ENCODE measurements around the gene ATP10D. TPM values are rescaled to one million over a fixed set of nuclear protein-coding genes. Genes with fewer than 3 reads are reported as not detected.

ATP10D gene
- total and polyA plus RNA-seq, 9 of the 15 experiments (the other 6 are each of a cell fraction or from before 2014, with no cell fraction given) = 0.10 to 0.36 (median 0.19) TPM; not detected in 1

DNA sequence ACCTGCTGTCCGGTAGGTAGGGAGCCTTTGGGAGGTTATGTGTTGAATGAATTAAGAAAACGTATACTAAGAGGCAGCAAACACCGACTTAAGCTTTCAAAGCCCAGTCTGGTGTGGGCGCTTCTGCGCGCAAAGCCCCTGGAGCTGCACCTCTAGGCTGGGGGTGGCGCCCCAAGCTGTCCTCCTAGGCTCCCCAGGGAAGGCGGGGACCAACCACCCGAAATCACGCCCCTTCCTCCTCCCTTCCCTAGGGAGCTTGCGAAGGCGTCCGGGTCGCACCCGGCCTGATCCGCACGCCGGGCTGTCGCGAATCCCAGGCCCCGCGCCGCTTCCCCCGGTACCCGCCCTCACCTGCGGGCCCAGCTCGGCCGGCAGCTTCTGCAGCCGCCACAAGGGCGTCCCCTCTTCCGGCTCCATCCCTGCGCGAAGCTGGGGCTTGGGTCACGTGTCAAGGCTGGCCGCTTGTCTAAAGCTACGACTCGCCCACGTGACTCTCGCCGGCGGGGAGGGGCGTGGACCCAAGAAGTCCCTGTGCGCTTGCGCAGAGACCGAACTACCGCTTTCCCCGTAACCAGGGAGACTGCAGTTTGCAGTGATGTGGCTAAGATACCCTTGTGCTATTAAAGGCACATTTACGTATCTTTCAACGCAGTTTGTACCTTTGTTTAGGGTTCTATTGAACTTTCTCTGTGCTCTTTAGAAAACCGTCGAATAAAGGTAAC is 21.7 kb upstream of the ATP10D start, which contains the start of gene COMMD8 (continued):
- TF ChIP-seq, protein P1, sequence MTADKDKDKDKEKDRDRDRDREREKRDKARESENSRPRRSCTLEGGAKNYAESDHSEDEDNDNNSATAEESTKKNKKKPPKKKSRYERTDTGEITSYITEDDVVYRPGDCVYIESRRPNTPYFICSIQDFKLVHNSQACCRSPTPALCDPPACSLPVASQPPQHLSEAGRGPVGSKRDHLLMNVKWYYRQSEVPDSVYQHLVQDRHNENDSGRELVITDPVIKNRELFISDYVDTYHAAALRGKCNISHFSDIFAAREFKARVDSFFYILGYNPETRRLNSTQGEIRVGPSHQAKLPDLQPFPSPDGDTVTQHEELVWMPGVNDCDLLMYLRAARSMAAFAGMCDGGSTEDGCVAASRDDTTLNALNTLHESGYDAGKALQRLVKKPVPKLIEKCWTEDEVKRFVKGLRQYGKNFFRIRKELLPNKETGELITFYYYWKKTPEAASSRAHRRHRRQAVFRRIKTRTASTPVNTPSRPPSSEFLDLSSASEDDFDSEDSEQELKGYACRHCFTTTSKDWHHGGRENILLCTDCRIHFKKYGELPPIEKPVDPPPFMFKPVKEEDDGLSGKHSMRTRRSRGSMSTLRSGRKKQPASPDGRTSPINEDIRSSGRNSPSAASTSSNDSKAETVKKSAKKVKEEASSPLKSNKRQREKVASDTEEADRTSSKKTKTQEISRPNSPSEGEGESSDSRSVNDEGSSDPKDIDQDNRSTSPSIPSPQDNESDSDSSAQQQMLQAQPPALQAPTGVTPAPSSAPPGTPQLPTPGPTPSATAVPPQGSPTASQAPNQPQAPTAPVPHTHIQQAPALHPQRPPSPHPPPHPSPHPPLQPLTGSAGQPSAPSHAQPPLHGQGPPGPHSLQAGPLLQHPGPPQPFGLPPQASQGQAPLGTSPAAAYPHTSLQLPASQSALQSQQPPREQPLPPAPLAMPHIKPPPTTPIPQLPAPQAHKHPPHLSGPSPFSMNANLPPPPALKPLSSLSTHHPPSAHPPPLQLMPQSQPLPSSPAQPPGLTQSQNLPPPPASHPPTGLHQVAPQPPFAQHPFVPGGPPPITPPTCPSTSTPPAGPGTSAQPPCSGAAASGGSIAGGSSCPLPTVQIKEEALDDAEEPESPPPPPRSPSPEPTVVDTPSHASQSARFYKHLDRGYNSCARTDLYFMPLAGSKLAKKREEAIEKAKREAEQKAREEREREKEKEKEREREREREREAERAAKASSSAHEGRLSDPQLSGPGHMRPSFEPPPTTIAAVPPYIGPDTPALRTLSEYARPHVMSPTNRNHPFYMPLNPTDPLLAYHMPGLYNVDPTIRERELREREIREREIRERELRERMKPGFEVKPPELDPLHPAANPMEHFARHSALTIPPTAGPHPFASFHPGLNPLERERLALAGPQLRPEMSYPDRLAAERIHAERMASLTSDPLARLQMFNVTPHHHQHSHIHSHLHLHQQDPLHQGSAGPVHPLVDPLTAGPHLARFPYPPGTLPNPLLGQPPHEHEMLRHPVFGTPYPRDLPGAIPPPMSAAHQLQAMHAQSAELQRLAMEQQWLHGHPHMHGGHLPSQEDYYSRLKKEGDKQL (CRISPR knock-in tag; IDR thresholded peaks at IDR 0.05; ENCODE audit: borderline replicate concordance) = no peak
- TF ChIP-seq ZNF717 (CRISPR knock-in tag; IDR thresholded peaks at IDR 0.05) (no peak), CTBP1 (IDR thresholded peaks at IDR 0.05; ENCODE audit: borderline replicate concordance) (peak; percentile 95), TRIM24 (IDR thresholded peaks at IDR 0.05) (no peak), MYNN (IDR thresholded peaks at IDR 0.05) (peak; percentile 57; the same call in 1 of the 2 replicates), MYNN (CRISPR knock-in tag; IDR thresholded peaks at IDR 0.05) (no peak), MTF1 (CRISPR knock-in tag; IDR thresholded peaks at IDR 0.05; ENCODE audit: borderline replicate concordance) (no peak), PHF8 (IDR thresholded peaks at IDR 0.05; ENCODE audit: borderline replicate concordance, low read length) (peak; percentile 82), MED1 (CRISPR knock-in tag; IDR thresholded peaks at IDR 0.05; ENCODE audit: borderline replicate concordance) (no peak), CEBPG (CRISPR knock-in tag; IDR thresholded peaks at IDR 0.05) (no peak), CEBPG (tag; conservative IDR thresholded peaks at IDR 0.05 in 1 of 2, IDR thresholded peaks at IDR 0.05 in 1 of 2) (no peak), CBX2 (IDR thresholded peaks at IDR 0.05; ENCODE audit: insufficient read depth, low read length, poor library complexity, severe bottlenecking) (no peak), ZNF165 (CRISPR knock-in tag; IDR thresholded peaks at IDR 0.05; ENCODE audit: borderline replicate concordance) (no peak), HSF4 (CRISPR knock-in tag; IDR thresholded peaks at IDR 0.05; ENCODE audit: borderline replicate concordance) (no peak), ZNF347 (CRISPR knock-in tag; IDR thresholded peaks at IDR 0.05; ENCODE audit: low read depth) (no peak), ZNF197 (CRISPR knock-in tag; IDR thresholded peaks at IDR 0.05; ENCODE audit: low read depth) (no peak), ZNF79 (CRISPR knock-in tag; IDR thresholded peaks at IDR 0.05; ENCODE audit: low read depth) (no peak), EP400 (IDR thresholded peaks at IDR 0.05) (peak; percentile 56; the same call in 1 of the 2 replicates), HMG20A (CRISPR knock-in tag; conservative IDR thresholded peaks at IDR 0.05) (no peak), ZBTB7A (IDR thresholded peaks at IDR 0.05; ENCODE audit: borderline replicate concordance, control insufficient read depth, low read depth, low read length) (peak; percentile 49; the same call in 1 of the 2 replicates), FOXA3 (CRISPR knock-in tag; conservative IDR thresholded peaks at IDR 0.05 in 1 of 2, IDR thresholded peaks at IDR 0.05 in 1 of 2) (no peak), ZNF707 (CRISPR knock-in tag; conservative IDR thresholded peaks at IDR 0.05) (no peak), RBM39 (optimal IDR thresholded peaks at IDR 0.05; ENCODE audit: low read depth, low read length) (no peak)
- TF ChIP-seq, protein P2, sequence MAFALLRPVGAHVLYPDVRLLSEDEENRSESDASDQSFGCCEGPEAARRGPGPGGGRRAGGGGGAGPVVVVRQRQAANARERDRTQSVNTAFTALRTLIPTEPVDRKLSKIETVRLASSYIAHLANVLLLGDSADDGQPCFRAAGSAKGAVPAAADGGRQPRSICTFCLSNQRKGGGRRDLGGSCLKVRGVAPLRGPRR (CRISPR knock-in tag; IDR thresholded peaks at IDR 0.05) = no peak
